Lower leg skin (tissue), 4 donors: ENCODE data around the gene CSMD2. TPM values are rescaled to one million over a fixed set of nuclear protein-coding genes. Genes with fewer than 3 reads are reported as not detected.

Experiments
- DNase-seq, 2 donors: peaks; one replicate each; pipeline ENCODE4 v3.0.0-alpha.2; 2019; ENCODE audit warnings: low spot score in 2 of 2
- H3K4me3 ChIP-seq: fragments of 200-600 bp; sonication (generic); 2 replicates; pipeline ENCODE4 v1.5.1; 2017; ENCODE audit warnings: mild to moderate bottlenecking, low read depth; ENCODE audit not compliant: poor library complexity, severe bottlenecking
- CTCF ChIP-seq, 3 donors: fragments of 450-650 bp; IDR thresholded peaks; one replicate each; pipeline ENCODE4 v1.5.1; 2016; ENCODE audit warnings: antibody characterized with exemption in 3 of 3, mild to moderate bottlenecking in 3 of 3, moderate library complexity in 2 of 3
- POLR2A ChIP-seq, 2 donors: fragments of 450-650 bp; IDR thresholded peaks; one replicate each; pipeline ENCODE4 v1.6.1; 2016 to 2017; ENCODE audit warnings: antibody characterized with exemption in 2 of 2, mild to moderate bottlenecking in 1 of 2, moderate library complexity in 1 of 2
- WGBS, 2 donors: methylation state at CpG; one replicate each; pipeline ENCODE4 v1.1.5; 2018; 5-methylcytosine and 5-hydroxymethylcytosine counted together
- intact Hi-C: fragments of 100-400 bp; cut with DNase I; formaldehyde crosslinking; loops from one replicate; pipeline ENCODE4 v1.15.0; 2023; ENCODE audit warnings: low total_unique reads
- total RNA-seq, 4 donors: library from RNA; depleted of rRNA; stranded (reverse); fragments of >200 nt; gene quantifications; one replicate each; pipeline ENCODE4 v1.1.0, GENCODE V29; 2016

The CSMD2 gene
- total RNA-seq, 4 donors from 2014 or later: 0.11 to 1.0 TPM; not detected in 2

GRCh38 chr1:33578557-33579448 lies 586.2 kb downstream of the CSMD2 start:
- H3K4me3 ChIP-seq: no peak overlapping the region
- intact Hi-C loops: no loop called here
- no peak for TF ChIP-seq CTCF (IDR thresholded peaks at IDR 0.05)
- TF ChIP-seq POLR2A (IDR thresholded peaks at IDR 0.05): no peak
- no peak for DNase-seq
- WGBS, 2 donors: 44 to 48% methylated on average over 16 of the region's 16 CpGs

DNA sequence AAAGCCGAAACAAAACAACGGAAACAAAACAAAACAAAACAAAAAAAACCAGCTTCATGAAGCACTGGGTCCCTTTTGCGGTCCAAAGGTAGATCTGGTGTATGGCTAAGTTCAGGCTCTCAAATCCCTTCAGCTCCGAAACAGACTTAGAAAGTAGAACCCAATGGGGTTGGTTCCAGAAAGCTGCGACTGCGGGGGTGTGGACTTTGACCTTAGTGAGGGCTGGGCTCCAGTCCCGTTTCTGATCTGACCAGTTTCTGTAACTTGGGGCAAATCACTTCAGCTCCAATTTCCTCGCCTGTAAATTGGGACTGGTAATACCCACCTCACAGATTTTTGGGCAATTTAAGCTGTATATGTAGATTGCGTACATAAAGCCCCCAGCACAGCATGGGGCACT lies 587.4 kb downstream of the CSMD2 start:
- no peak for DNase-seq
- TF ChIP-seq POLR2A (IDR thresholded peaks at IDR 0.05) (no peak), CTCF (IDR thresholded peaks at IDR 0.05) (no peak)
- intact Hi-C loops: no loop called here
- WGBS, 2 donors: 90 to 92% methylated on average over 9 of the region's 9 CpGs
- no peak overlapping the region for H3K4me3 ChIP-seq

DNA sequence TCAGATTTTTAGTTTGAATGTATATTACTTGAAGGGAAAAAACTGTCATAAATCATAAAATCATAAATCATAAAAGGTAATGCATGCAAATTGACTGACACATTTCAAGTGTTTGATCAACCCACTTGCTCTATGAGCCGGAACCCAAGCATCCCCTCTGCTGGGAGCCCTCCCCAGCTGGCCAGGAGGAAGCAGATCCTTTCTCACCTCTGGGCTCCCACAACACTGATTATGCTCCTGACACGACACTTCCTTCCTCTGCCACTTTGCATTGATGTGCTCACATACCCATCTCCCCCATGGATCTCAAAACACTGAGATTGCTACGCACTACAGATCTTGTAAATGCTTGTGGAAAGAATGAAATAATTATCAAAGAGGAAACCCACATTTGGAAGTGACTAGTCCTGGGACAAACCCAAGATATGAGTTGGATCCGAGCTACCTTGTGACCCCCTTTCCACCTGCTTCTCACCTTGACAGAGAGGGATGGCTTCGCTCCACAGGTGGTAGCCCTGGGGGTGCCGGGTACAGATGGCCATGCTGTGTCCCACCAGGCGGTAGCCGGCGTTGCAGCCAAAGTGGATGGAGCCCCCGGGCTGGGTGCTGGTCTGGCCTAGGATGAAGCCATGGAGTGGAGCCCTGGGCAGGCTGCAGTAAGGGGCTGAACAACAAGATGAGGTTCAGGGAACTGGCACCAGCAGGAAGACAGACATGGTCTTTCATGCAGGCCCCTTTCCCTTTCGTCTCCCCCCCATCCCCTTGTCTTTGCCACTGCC lies 588.0 kb downstream of the CSMD2 start:
- TF ChIP-seq CTCF (IDR thresholded peaks at IDR 0.05) (no peak), POLR2A (IDR thresholded peaks at IDR 0.05) (no peak)
- DNase-seq: no peak
- H3K4me3 ChIP-seq: no peak overlapping the region
- intact Hi-C loops: no loop called here
- WGBS, 2 donors: 86 to 90% methylated on average over 11 of the region's 11 CpGs

GRCh38 chr1:33575324-33575879 lies 589.6 kb downstream of the CSMD2 start:
- DNase-seq: no peak
- intact Hi-C loops: no loop called here
- 70 to 76% methylated on average over 7 of the region's 7 CpGs for WGBS, 2 donors
- TF ChIP-seq POLR2A (IDR thresholded peaks at IDR 0.05) (no peak), CTCF (IDR thresholded peaks at IDR 0.05) (no peak)
- no peak overlapping the region for H3K4me3 ChIP-seq

DNA sequence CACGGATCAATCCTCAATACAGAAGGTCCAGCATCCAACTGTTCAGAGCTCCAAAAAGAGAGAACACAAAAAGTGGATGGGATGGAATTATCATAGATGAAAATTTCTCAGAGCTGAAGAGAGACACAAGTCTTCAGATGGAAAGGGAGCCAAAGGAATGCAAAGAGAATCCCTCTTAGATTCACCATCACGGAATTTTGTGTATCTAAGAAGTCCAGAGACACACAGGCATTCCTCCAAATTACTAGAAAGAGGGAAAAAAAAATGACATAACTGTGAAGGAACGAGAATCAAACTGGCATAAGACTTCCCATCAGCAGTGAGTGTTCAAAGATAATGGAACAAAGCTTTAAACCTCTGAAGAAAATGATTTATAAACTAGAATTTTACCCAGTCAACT lies 591.4 kb downstream of the CSMD2 start:
- no peak overlapping the region for H3K4me3 ChIP-seq
- TF ChIP-seq CTCF (IDR thresholded peaks at IDR 0.05) (no peak), POLR2A (IDR thresholded peaks at IDR 0.05) (no peak)
- DNase-seq: no peak
- 64 to 75% methylated on average over 3 of the region's 3 CpGs for WGBS, 2 donors
- intact Hi-C loops: no loop called here
